ENCODE measurements around the gene RAB18. TPM values are rescaled to one million over a fixed set of nuclear protein-coding genes. Genes with fewer than 3 reads are reported as not detected.

The RAB18 gene
- total and polyA plus RNA-seq, 2 of the 8 experiments (the other 6 are each of a cell fraction or from before 2014, with no cell fraction given), result 14.7 to 69.7 TPM

- Histone ChIP-seq H3K27ac (ENCODE audit: low read depth, low read length) (no peak overlapping the region), H2BK20ac (ENCODE audit: low read length) (no peak overlapping the region), H3K4me2 (ENCODE audit: insufficient read depth in 1 of 2, low read depth in 2 of 2, low read length in 2 of 2) (no peak overlapping the region), H3K9me3 (ENCODE audit: insufficient read depth in 2 of 2, low read depth in 1 of 2, low read length in 1 of 2) (no peaks in the 10 kb centered on the region; a peak in 1 of 4 replicates), H2AFZ (ENCODE audit: low read length) (no peak overlapping the region), H3K14ac (ENCODE audit: insufficient read length) (no peak overlapping the region), H4K20me1 (replicated peaks in 1 of 2; ENCODE audit: control insufficient read depth in 1 of 2, insufficient read depth in 2 of 2, low read length in 2 of 2) (no peaks in the 10 kb centered on the region), H3K79me1 (ENCODE audit: low read depth, low read length) (no peaks in the 10 kb centered on the region), H4K91ac (replicated peaks; ENCODE audit: insufficient read length, low read length) (no peak overlapping the region), H3K9ac (replicated peaks in 1 of 4; ENCODE audit: extremely low read depth in 1 of 4, low read depth in 3 of 4, low read length in 3 of 4) (no peak overlapping the region), H2BK12ac (ENCODE audit: low read depth, low read length) (no peak overlapping the region), H3K23me2 (ENCODE audit: low read depth, low read length) (no peaks in the 10 kb centered on the region), H3K56ac (replicated peaks; ENCODE audit: insufficient read length, low read depth, low read length) (no peak overlapping the region), H4K5ac (ENCODE audit: insufficient read length, low read depth, low read length) (no peak overlapping the region), H2AK5ac (ENCODE audit: low read depth, low read length) (no peak overlapping the region), H3K4me1 (replicated peaks in 1 of 4; ENCODE audit: control insufficient read depth in 3 of 4, insufficient read depth in 4 of 4, low read length in 3 of 4) (peaks cover 2 to 5% (median 3%) of the 10 kb centered on the region in 4 experiments; a peak in 3 of 7 replicates), H3K4me3 (ENCODE audit: extremely low read depth in 1 of 4, insufficient read depth in 2 of 4, low read depth in 3 of 4, low read length in 4 of 4) (no peak overlapping the region), H2BK120ac (replicated peaks; ENCODE audit: low read depth, low read length) (no peak overlapping the region), H3K79me2 (ENCODE audit: control insufficient read depth in 1 of 2, insufficient read depth in 2 of 2, low read length in 2 of 2) (no peaks in the 10 kb centered on the region), H2BK5ac (ENCODE audit: low read depth, low read length) (no peak overlapping the region), H2BK15ac (ENCODE audit: low read length) (no peak overlapping the region), H3K27me3 (replicated peaks in 1 of 4; ENCODE audit: control insufficient read depth in 3 of 4, extremely low read depth in 1 of 4, insufficient read depth in 3 of 4, low read length in 3 of 4) (no peaks in the 10 kb centered on the region), H3K18ac (ENCODE audit: extremely low read depth, low read length) (no peak overlapping the region), H4K8ac (ENCODE audit: extremely low read depth, insufficient read depth, low read length) (no peak overlapping the region), H3K4ac (replicated peaks; ENCODE audit: insufficient read length, low read depth, low read length) (no peak overlapping the region), H3K36me3 (ENCODE audit: control insufficient read depth in 2 of 4, insufficient read depth in 4 of 4, low read length in 3 of 4) (no peaks in the 10 kb centered on the region), H3K23ac (ENCODE audit: insufficient read length) (no peak overlapping the region)
- WGBS, 2 experiments (ENCODE audit: extremely low coverage in 1 of 2, insufficient coverage in 1 of 2, insufficient read length in 1 of 2, insufficient replicate concordance in 2 of 2, low coverage in 1 of 2, low lambda C conversion rate in 2 of 2, missing lambda C conversion rate in 1 of 2), result 92% methylated on average over 4 of the region's 4 CpGs; no CpG with 5 or more reads in 1 of the 2 experiments
- CTCF ChIA-PET (ENCODE audit: partially characterized antibody), result interaction anchor here (0.8 to 1.3 kb wide), 3 partner anchors 8 to 29 kb away, joined by 3 read pairs; no protein-coding TSS in a partner anchor
- FAIRE-seq, result no peak
- POLR2A ChIA-PET (ENCODE audit: partially characterized antibody), result no interaction called here
- DNase-seq (ENCODE audit: low read depth in 1 of 2, low spot score in 2 of 2), result no peak
- TF ChIP-seq SRF (IDR thresholded peaks at IDR 0.05; ENCODE audit: low read depth, low read length) (no peak), BRCA1 (IDR thresholded peaks at IDR 0.05; ENCODE audit: low read depth, low read length) (no peak), EGR1 (IDR thresholded peaks at IDR 0.05; ENCODE audit: borderline replicate concordance, low read depth, low read length) (no peak)
Observed at GRCh38 chr10:27474741-27475140, 29.4 kb upstream of the RAB18 start.
